Measurements from ENCODE around the gene C2orf92. TPM values are rescaled to one million over a fixed set of nuclear protein-coding genes. Genes with fewer than 3 reads are reported as not detected.

The C2orf92 gene
- total RNA-seq, 3 donors from 2014 or later, result 11.2 to 49.5 (median 27.9) TPM

- DNase-seq (ENCODE audit: low spot score in 2 of 2), result no peak
- Histone ChIP-seq H3K27ac (no peak overlapping the region), H3K36me3 (no peaks in the 10 kb centered on the region), H3K27me3 (peaks cover 0 to 8% of the 10 kb centered on the region in 2 donors), H3K4me3 (no peak overlapping the region), H3K9me3 (no peaks in the 10 kb centered on the region), H3K4me1 (no peaks in the 10 kb centered on the region)
- intact Hi-C loops (cut with DNase I; ENCODE audit: low total_unique reads), result no loop called here
- no peak for TF ChIP-seq POLR2AphosphoS5 (IDR thresholded peaks at IDR 0.05)
- TF ChIP-seq POLR2A (IDR thresholded peaks at IDR 0.05), result no peak
- TF ChIP-seq, protein P1, sequence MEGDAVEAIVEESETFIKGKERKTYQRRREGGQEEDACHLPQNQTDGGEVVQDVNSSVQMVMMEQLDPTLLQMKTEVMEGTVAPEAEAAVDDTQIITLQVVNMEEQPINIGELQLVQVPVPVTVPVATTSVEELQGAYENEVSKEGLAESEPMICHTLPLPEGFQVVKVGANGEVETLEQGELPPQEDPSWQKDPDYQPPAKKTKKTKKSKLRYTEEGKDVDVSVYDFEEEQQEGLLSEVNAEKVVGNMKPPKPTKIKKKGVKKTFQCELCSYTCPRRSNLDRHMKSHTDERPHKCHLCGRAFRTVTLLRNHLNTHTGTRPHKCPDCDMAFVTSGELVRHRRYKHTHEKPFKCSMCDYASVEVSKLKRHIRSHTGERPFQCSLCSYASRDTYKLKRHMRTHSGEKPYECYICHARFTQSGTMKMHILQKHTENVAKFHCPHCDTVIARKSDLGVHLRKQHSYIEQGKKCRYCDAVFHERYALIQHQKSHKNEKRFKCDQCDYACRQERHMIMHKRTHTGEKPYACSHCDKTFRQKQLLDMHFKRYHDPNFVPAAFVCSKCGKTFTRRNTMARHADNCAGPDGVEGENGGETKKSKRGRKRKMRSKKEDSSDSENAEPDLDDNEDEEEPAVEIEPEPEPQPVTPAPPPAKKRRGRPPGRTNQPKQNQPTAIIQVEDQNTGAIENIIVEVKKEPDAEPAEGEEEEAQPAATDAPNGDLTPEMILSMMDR (IDR thresholded peaks at IDR 0.05), result no peak
Measured at GRCh38 chr2:97738179-97739019, 68.9 kb downstream of the C2orf92 start.

DNA sequence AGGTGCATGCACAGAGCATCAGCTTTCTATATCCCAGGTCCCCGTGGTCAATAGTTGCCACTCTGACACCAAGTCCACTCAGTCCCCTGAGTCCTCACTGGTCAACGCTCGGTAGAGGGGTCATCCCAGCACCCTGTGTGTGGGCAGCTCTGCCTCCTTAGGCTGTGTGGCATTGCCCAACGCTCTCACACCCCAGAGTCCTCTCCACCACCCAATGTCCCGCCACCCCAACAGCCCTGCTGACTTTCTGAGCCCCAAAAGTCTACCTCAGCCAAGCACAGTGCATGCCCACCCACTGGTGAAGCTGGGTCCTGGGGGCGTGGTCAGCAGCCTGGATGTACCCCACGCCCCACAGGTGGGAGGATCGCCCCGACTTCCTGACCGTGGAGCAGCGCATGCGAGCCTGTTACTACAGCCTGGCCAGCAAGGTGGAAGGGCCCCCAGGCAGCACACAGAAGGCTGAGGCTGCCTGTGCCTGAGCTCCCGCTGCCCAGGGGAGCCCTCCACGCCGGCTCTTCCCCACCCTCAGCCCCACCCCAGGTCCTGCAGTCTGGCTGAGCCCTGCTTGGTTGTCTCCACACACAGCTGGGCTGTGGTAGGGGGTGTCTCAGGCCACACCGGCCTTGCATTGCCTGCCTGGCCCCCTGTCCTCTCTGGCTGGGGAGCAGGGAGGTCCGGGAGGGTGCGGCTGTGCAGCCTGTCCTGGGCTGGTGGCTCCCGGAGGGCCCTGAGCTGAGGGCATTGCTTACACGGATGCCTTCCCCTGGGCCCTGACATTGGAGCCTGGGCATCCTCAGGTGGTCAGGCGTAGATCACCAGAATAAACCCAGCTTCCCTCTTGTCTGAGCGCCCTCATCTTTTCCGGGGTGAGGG lies 69.7 kb downstream of the C2orf92 start:
- no peak overlapping the region for H3K4me3 ChIP-seq
- intact Hi-C loops (cut with DNase I; ENCODE audit: low total_unique reads), result no loop called here
- H3K27ac ChIP-seq, result no peak overlapping the region
- no peaks in the 10 kb centered on the region for H3K9me3 ChIP-seq
- H3K4me1 ChIP-seq, result no peaks in the 10 kb centered on the region
- TF ChIP-seq, protein P1 (IDR thresholded peaks at IDR 0.05), result no peak
- no peak for TF ChIP-seq POLR2AphosphoS5 (IDR thresholded peaks at IDR 0.05)
- TF ChIP-seq POLR2A (IDR thresholded peaks at IDR 0.05), result no peak
- peaks cover 0 to 8% of the 10 kb centered on the region in 2 donors for H3K27me3 ChIP-seq
- no peaks in the 10 kb centered on the region for H3K36me3 ChIP-seq
- DNase-seq (ENCODE audit: low spot score in 2 of 2), result no peak

DNA sequence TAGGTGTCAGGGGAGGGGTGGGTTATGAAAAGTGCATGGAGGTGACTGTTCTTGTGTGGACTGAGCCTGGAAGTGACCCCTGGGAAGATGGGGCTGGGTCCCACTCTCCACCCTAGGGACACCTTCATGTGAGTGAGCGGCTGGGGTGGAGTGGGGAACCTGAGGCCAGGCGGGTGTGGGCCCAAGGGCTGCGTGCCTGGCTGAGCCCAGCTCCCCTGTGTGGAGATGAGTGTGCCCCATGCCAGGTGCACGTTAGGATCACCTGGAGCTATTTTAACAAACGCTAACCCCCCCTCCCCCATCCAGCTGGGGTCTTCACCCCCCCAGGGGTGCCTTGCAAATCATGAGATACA lies 70.4 kb downstream of the C2orf92 start:
- Histone ChIP-seq H3K27ac (no peak overlapping the region), H3K27me3 (peaks cover 0 to 8% of the 10 kb centered on the region in 2 donors), H3K36me3 (no peaks in the 10 kb centered on the region), H3K4me3 (no peak overlapping the region), H3K9me3 (no peaks in the 10 kb centered on the region), H3K4me1 (no peaks in the 10 kb centered on the region)
- no peak for DNase-seq (ENCODE audit: low spot score in 2 of 2)
- intact Hi-C loops (cut with DNase I; ENCODE audit: low total_unique reads), result no loop called here
- TF ChIP-seq, protein P1 (IDR thresholded peaks at IDR 0.05), result no peak
- TF ChIP-seq POLR2A (IDR thresholded peaks at IDR 0.05) (no peak), POLR2AphosphoS5 (IDR thresholded peaks at IDR 0.05) (no peak)

- intact Hi-C loops (cut with DNase I; ENCODE audit: low total_unique reads), result no loop called here
- no peaks in the 10 kb centered on the region for H3K9me3 ChIP-seq
- H3K4me3 ChIP-seq, result no peak overlapping the region
- no peaks in the 10 kb centered on the region for H3K36me3 ChIP-seq
- no peak for DNase-seq (ENCODE audit: low spot score in 2 of 2)
- H3K27ac ChIP-seq, result no peak overlapping the region
- H3K27me3 ChIP-seq, result peaks cover 0 to 8% of the 10 kb centered on the region in 2 donors
- H3K4me1 ChIP-seq, result no peaks in the 10 kb centered on the region
- TF ChIP-seq POLR2A (IDR thresholded peaks at IDR 0.05) (no peak), POLR2AphosphoS5 (IDR thresholded peaks at IDR 0.05) (no peak)
- TF ChIP-seq, protein P1 (IDR thresholded peaks at IDR 0.05), result peak in 2 of 3 donors; percentile 41 to 62
Measured at GRCh38 chr2:97740590-97741182, 71.2 kb downstream of the C2orf92 start.

Measured in breast epithelium (tissue), 4 donors.